HG02938 (cell line): ENCODE measurements around the gene CEP89.
"Not testable (repeated sequence)": the region's sequence is repeated elsewhere in the genome, so short reads cannot be mapped to it uniquely, and the experiment has no call there.

Experiments used
- ATAC-seq: cut with Tn5 transposase; IDR thresholded peaks from one replicate; pipeline ENCODE4 v1.9.1; 2021; ENCODE audit warnings: mild to moderate bottlenecking, moderate library complexity; ENCODE audit not compliant: unreplicated experiment

CEP89 gene

DNA sequence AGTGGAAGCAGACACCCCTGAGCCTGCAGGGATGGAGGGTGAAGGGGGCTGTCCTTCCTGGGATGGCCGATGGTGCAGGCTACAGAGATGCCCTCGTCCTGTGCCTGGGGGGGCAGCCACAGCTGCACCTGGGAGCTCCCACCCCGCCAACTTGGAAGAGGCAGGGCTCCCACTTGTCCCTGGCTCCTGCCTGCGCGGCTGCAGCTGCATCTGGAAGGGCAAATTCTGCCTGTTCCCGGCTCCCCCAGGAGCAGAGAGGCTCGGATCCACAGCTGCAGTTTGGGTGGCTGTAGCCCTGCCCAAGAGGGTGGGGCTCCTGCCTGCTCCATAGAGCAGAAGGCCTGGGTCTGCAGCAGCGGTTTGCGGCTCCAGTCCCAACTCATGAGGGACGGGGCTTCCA lies 2.2 kb downstream of the CEP89 start:
- no peak for ATAC-seq

DNA sequence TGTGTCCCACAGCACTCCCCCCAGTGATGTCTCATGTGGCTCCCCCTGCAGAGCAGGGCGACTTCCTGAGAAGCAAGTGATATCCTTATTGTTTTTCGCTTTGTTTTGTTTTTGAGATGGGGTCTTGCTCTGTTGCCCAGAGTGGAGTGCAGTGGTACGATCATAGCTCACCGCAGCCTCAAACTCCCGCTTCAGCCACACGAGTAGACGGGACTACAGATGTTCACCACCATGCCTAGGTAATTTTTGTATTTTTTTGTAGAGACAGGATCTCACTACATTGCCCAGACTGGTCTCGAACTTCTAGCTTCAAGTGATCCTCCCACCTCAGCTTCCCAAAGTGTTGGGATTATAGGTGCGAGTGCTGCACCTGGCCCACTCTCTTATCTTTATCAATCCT lies 5.0 kb downstream of the CEP89 start:
- no peak for ATAC-seq

GRCh38 chr19:32945260-32945659 lies 26.5 kb downstream of the CEP89 start:
- ATAC-seq = no peak

GRCh38 chr19:32941273-32941672 lies 30.5 kb downstream of the CEP89 start:
- ATAC-seq = not testable (repeated sequence)

DNA sequence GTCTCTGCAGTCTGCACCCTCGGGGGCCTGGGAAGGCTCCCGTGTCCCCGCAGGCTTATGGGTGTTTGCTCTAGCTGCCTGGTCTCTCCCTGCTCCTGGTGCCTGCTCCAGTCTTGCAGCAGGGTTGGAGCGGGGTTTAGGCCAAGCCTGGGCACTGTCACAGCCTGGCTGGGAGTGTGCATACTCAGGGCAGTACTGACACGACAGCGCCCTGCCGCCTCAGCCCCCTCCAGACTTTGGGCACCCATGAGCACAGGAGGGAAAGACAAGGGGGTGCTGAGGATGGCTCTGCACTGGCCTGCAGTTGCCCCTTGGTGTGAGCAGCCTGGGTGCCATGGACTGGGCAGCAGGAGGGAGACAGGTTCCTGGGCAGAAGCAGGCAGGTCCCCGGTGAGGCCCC lies 35.7 kb downstream of the CEP89 start:
- ATAC-seq = no peak

- ATAC-seq = no peak
Observed at GRCh38 chr19:32935629-32936028, 36.1 kb downstream of the CEP89 start.

- ATAC-seq = no peak
Observed at GRCh38 chr19:32933571-32933970, 38.2 kb downstream of the CEP89 start.

- ATAC-seq = no peak
Observed at GRCh38 chr19:32930567-32930966, 41.2 kb downstream of the CEP89 start.

GRCh38 chr19:32928806-32929205 lies 43.0 kb downstream of the CEP89 start:
- ATAC-seq = no peak

DNA sequence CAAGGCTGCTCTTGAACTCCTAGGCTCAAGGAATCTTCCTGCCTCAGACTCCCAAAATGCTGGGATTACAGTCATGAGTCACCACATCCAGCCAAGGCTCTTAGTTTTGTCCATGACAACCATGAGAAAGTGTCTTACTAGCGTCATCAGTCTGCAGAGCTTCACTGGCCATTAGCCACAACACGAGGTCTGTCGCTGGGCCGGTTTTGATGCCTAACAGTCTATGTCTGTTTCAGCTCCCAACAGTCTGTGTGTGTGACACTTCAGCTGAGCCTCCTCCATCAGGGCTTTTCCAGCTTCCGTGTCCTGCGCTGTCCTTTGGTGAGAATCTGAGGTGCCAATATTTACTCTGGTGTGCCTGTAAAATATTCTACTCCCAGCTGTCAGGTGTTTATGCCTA lies 47.6 kb downstream of the CEP89 start:
- ATAC-seq = no peak

DNA sequence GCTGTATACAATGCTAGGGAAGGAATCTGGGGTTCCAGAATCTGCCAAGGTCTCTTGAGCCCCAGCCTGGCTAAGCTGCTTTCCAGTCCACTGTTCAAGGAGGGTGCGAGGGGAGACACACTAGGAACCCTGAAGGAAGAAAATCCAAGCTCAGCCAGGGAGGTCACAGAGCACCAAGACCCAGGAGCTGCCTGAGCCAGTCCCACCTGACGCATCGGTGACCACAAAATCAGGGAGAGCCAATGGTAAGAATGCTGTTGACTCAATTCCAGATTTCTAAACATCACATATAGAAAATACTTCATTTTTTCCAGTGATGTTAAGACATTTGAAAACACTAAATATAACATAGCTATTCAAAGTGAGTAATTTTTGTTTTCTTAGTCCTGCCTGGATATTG lies 50.1 kb downstream of the CEP89 start:
- ATAC-seq = no peak

DNA sequence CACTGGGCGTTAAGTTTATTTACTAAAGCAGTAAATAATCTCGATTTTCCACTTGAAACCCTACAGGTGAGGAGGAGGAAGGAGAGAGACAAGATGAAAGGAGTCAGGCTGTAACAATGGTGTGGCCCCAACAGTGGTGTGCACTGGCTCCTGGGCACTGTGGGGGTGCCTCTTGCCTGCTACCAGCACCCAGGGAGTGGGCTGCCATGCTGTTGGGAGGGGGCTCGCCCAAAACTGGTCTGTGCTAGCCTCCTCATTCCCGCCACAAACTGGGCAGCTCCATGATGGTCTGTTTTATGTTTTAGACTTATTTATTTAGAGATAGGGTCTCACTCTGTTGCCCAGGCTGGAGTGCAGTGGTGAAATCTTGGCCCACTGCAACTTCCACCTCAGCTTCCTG lies 52.4 kb downstream of the CEP89 start:
- no peak for ATAC-seq

DNA sequence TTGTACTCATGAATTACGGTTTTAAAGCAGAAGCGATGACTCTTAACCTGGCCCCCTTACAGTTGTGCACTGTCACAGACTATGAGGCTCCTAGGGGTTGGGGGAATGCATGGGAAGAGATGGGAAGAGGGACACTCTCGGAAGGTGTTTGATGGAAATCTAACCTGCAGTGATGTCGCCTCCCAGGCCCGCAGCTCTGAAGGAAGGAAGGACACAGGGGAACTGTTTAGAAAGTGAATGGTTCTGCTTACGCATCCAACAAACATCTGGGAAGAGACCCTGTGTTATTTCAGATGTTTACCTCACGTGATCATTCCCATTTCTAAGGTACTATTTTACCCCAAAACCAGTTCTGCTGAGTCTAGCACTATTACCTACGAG lies 54.2 kb downstream of the CEP89 start:
- ATAC-seq = no peak

DNA sequence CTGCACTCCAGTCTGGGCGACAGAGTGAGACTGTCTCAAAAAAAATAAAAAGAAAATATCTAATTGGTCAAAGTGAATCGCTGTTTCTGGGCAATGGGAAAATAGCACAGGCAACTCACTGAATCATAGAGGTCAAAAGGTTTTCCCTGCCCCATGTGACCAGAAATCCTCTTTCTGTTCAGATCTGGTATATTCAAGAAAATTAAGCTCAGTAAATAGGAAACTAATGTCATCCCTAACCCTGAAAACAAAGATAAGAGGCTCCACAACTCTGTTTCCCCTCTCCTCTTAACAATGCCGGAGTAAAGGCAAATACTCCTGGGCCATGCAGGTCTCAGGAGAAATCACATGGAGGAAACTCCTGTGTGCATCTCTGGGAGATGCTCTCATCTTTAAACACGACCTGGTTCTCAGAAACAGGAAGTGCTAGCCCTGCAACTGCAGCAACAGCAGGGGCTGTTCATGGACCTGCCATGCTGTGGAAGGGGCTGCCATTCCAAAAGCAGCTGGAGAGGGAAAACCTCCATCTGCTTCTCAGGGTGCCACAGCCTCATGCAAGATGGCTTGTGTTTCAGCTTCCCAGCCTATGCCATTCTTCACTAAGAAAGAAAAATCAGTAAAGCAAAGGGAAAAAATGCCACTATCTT lies 54.7 kb downstream of the CEP89 start:
- no peak for ATAC-seq

- no peak for ATAC-seq
Observed at GRCh38 chr19:32914879-32915660, 56.7 kb downstream of the CEP89 start.

GRCh38 chr19:32911467-32911866 lies 60.3 kb downstream of the CEP89 start:
- no peak for ATAC-seq

GRCh38 chr19:32910874-32911273 lies 60.9 kb downstream of the CEP89 start:
- no peak for ATAC-seq

DNA sequence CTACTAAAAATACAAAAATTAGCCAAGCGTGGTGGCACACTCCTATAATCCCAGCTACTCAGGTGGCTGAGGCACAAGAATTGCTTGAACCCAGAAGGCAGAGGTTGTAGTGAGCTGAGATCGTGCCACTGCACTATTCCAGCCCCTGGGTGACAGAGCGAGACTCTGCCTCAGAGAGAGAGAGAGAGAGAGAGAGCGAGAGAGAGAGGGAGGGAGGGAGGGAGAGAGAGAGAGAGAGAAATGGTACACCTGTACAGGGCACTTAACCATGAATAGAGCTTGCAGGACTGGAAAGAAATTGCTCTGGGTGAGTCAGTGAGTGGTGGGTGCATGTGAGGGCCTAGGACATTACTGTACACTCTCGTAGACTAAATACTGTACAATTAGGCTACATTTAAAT lies 61.7 kb downstream of the CEP89 start:
- ATAC-seq = no peak

DNA sequence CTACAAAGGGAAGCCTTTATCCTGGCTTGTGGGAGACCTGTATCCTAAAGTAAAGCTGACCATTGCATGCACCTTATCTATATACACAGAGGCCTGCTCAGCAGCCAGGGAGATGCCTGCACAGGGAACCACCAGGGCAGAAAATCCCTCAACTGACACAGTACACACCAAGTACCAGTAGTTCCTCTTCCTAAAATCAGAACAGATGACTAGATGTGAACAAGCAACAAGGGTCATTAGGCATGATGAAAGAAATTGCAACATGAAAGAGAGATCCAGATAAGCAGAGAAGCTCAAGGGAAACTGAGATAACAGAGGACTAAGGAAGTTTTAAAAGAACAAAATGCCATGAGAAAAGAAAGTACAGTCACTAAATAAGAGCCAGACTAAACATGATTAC lies 62.5 kb downstream of the CEP89 start:
- no peak for ATAC-seq

DNA sequence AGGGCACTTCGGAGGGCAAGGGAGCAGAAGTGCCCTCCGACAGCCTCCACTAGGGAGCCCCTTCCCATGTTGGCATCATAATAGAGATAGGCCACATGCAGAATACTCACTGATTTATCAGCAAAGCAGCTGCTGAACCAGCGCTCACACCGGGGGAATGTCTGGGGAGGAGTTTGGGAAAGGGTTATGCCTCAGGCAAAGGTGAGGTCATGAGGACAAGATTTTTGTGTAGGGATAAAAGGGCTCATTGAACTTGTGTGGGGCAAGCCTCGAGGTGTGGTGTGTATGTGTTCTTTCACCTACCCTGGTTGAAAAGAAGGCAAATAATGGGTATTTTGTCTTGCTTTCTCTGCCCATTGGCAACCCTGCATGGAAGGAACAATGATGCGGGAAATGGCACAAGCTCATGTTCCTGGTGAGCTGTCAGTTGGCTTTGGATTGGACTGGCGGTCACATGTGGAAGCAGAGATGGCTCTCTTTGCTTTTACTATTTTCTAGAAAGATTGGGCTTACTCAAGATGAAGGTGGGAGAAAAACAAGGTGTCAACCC lies 63.0 kb downstream of the CEP89 start:
- no peak for ATAC-seq

DNA sequence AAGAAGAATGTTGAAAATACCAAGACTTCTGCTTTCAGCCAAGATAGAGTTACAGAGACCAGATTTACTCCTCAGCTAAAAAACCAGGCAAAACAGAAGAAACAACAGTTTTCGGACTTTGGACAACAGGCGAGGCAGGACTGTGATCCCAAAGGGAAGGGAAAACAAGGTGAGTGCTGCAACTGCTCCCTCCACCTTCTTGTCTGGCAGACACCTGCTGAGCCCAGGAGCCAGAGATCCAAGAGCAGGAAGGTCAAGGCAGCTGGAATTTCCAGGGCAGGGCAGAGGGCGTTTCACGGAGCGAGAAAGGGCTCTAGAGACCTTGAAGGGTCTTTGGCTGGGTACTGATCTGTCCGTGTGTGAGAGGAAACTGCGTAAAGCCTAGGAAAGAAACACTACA lies 69.3 kb downstream of the CEP89 start:
- ATAC-seq = no peak

GRCh38 chr19:32901504-32902161 lies 70.1 kb downstream of the CEP89 start:
- no peak for ATAC-seq
